Measurements from ENCODE around the gene RELN. TPM values are rescaled to one million over a fixed set of nuclear protein-coding genes. Genes with fewer than 3 reads are reported as not detected.

RELN gene
- total RNA-seq, 1 experiment from 2014 or later = 0.20 TPM

DNA sequence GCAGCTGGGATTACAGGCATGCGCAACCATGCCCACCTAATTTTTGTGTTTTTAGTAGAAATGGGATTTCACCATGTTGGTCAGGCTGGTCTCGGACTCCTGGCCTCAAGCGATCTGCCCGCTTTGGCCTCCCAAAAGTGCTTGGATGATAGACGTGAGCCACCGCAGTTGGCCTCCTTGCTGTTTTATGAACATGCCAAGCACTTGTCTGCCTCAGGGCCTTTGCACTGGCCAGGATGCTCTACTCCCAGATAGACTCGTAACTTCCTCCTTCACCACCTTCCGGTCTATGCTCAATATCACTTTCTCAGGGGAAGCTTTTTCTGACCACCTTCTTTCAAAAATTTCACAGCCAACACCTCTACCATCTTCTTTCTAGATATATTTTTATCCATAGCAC lies 549.8 kb downstream of the RELN start:
- Histone ChIP-seq H3K27me3 (ENCODE audit: insufficient read depth, low read length) (peaks cover 15% of the 10 kb centered on the region; the same call in 1 of the 2 replicates), H3K36me3 (ENCODE audit: control insufficient read depth in 1 of 2, insufficient read depth in 2 of 2, low read length in 2 of 2) (no peaks in the 10 kb centered on the region), H3K4me3 (replicated peaks in 1 of 2; ENCODE audit: low read depth in 1 of 2, low read length in 2 of 2) (no peak overlapping the region), H4K20me1 (ENCODE audit: insufficient read depth) (no peaks in the 10 kb centered on the region), H2AFZ (ENCODE audit: low read depth, low read length, poor library complexity, severe bottlenecking) (no peak overlapping the region), H3K9me2 (ENCODE audit: insufficient read depth) (no peaks in the 10 kb centered on the region), H3K27ac (ENCODE audit: low read depth, low read length) (no peak overlapping the region), H3K4me2 (ENCODE audit: low read length) (no peak overlapping the region), H3K79me2 (ENCODE audit: insufficient read depth, low read length) (no peaks in the 10 kb centered on the region), H3K4me1 (ENCODE audit: control insufficient read depth in 1 of 2, insufficient read depth in 2 of 2, low read length in 2 of 2) (no peaks in the 10 kb centered on the region), H3K9ac (ENCODE audit: low read length) (no peak overlapping the region), H3K9me3 (ENCODE audit: control insufficient read depth in 1 of 2, insufficient read depth in 1 of 2, low read depth in 1 of 2, low read length in 2 of 2) (no peaks in the 10 kb centered on the region)
- ChIA-PET CTCF (no interaction called here), POLR2A (no interaction called here), RAD21 (ENCODE audit: low non-redundant PET in 1 of 2, low total read pairs in 2 of 2, uncharacterized antibody in 2 of 2, unreplicated experiment in 2 of 2) (no interaction called here)
- DNase-seq (ENCODE audit: low read depth, low spot score) (no peak), ATAC-seq (no peak)
- no peak for TF ChIP-seq ZNF274 (IDR thresholded peaks at IDR 0.05; ENCODE audit: low read depth, low read length)
- TF ChIP-seq, protein P1, sequence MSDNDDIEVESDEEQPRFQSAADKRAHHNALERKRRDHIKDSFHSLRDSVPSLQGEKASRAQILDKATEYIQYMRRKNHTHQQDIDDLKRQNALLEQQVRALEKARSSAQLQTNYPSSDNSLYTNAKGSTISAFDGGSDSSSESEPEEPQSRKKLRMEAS (IDR thresholded peaks at IDR 0.05) = no peak
- TF ChIP-seq FOSL1 (IDR thresholded peaks at IDR 0.05; ENCODE audit: low read depth) = no peak
- TF ChIP-seq, protein P2, sequence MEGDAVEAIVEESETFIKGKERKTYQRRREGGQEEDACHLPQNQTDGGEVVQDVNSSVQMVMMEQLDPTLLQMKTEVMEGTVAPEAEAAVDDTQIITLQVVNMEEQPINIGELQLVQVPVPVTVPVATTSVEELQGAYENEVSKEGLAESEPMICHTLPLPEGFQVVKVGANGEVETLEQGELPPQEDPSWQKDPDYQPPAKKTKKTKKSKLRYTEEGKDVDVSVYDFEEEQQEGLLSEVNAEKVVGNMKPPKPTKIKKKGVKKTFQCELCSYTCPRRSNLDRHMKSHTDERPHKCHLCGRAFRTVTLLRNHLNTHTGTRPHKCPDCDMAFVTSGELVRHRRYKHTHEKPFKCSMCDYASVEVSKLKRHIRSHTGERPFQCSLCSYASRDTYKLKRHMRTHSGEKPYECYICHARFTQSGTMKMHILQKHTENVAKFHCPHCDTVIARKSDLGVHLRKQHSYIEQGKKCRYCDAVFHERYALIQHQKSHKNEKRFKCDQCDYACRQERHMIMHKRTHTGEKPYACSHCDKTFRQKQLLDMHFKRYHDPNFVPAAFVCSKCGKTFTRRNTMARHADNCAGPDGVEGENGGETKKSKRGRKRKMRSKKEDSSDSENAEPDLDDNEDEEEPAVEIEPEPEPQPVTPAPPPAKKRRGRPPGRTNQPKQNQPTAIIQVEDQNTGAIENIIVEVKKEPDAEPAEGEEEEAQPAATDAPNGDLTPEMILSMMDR (IDR thresholded peaks at IDR 0.05 in 2 of 3, conservative IDR thresholded peaks at IDR 0.05 in 1 of 3; ENCODE audit: borderline replicate concordance in 1 of 3, insufficient read depth in 1 of 3, low read depth in 2 of 3, low read length in 2 of 3) = no peak
- TF ChIP-seq ZFX (IDR thresholded peaks at IDR 0.05) = no peak
- no peak for TF ChIP-seq RAD21 (IDR thresholded peaks at IDR 0.05; ENCODE audit: low read depth)
- TF ChIP-seq SP1 (IDR thresholded peaks at IDR 0.05; ENCODE audit: low read depth) = no peak
- no peak for TF ChIP-seq TCF7L2 (IDR thresholded peaks at IDR 0.05; ENCODE audit: borderline replicate concordance, extremely low read depth, insufficient read depth, insufficient read length)
- TF ChIP-seq EGR1 (IDR thresholded peaks at IDR 0.05; ENCODE audit: low read depth) = no peak
- TF ChIP-seq, protein P3, sequence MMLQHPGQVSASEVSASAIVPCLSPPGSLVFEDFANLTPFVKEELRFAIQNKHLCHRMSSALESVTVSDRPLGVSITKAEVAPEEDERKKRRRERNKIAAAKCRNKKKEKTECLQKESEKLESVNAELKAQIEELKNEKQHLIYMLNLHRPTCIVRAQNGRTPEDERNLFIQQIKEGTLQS (IDR thresholded peaks at IDR 0.05) = no peak
- TF ChIP-seq JUND (IDR thresholded peaks at IDR 0.05) = no peak
- TF ChIP-seq POLR2A (IDR thresholded peaks at IDR 0.05; ENCODE audit: borderline replicate concordance, extremely low read depth, insufficient read depth, insufficient read length) = no peak
- no peak for TF ChIP-seq EZH2 (IDR thresholded peaks at IDR 0.05)
- TF ChIP-seq, protein P4, sequence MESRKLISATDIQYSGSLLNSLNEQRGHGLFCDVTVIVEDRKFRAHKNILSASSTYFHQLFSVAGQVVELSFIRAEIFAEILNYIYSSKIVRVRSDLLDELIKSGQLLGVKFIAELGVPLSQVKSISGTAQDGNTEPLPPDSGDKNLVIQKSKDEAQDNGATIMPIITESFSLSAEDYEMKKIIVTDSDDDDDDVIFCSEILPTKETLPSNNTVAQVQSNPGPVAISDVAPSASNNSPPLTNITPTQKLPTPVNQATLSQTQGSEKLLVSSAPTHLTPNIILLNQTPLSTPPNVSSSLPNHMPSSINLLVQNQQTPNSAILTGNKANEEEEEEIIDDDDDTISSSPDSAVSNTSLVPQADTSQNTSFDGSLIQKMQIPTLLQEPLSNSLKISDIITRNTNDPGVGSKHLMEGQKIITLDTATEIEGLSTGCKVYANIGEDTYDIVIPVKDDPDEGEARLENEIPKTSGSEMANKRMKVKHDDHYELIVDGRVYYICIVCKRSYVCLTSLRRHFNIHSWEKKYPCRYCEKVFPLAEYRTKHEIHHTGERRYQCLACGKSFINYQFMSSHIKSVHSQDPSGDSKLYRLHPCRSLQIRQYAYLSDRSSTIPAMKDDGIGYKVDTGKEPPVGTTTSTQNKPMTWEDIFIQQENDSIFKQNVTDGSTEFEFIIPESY (IDR thresholded peaks at IDR 0.05; ENCODE audit: extremely low read depth, insufficient replicate concordance, low read length) = no peak
- TF ChIP-seq, protein P5, sequence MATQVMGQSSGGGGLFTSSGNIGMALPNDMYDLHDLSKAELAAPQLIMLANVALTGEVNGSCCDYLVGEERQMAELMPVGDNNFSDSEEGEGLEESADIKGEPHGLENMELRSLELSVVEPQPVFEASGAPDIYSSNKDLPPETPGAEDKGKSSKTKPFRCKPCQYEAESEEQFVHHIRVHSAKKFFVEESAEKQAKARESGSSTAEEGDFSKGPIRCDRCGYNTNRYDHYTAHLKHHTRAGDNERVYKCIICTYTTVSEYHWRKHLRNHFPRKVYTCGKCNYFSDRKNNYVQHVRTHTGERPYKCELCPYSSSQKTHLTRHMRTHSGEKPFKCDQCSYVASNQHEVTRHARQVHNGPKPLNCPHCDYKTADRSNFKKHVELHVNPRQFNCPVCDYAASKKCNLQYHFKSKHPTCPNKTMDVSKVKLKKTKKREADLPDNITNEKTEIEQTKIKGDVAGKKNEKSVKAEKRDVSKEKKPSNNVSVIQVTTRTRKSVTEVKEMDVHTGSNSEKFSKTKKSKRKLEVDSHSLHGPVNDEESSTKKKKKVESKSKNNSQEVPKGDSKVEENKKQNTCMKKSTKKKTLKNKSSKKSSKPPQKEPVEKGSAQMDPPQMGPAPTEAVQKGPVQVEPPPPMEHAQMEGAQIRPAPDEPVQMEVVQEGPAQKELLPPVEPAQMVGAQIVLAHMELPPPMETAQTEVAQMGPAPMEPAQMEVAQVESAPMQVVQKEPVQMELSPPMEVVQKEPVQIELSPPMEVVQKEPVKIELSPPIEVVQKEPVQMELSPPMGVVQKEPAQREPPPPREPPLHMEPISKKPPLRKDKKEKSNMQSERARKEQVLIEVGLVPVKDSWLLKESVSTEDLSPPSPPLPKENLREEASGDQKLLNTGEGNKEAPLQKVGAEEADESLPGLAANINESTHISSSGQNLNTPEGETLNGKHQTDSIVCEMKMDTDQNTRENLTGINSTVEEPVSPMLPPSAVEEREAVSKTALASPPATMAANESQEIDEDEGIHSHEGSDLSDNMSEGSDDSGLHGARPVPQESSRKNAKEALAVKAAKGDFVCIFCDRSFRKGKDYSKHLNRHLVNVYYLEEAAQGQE (IDR thresholded peaks at IDR 0.05; ENCODE audit: low read depth) = no peak
- no peak for TF ChIP-seq SRF (IDR thresholded peaks at IDR 0.05; ENCODE audit: low read depth)
- TF ChIP-seq ELF1 (IDR thresholded peaks at IDR 0.05; ENCODE audit: borderline replicate concordance, low read depth) = no peak
- no peak for TF ChIP-seq CBX3 (IDR thresholded peaks at IDR 0.05; ENCODE audit: low read depth)
- no peak for TF ChIP-seq SIN3A (IDR thresholded peaks at IDR 0.05; ENCODE audit: low read depth)
- intact Hi-C loops (cut with micrococcal nuclease) = no loop called here
- BruUV-seq (replicated peaks) = no TSS peak

Measured in HCT116 (cell line).